Suprapubic skin (tissue), 3 donors: ENCODE measurements around the gene EPHA5.

Source experiments
- CTCF ChIP-seq, 2 donors: fragments of 200-600 bp in 1 of 2; fragments of 450-650 bp in 1 of 2; sonication (generic) in 1 of 2; IDR thresholded peaks; one replicate each; pipeline ENCODE4 v1.5.1; 2016 to 2019; ENCODE audit warnings: antibody characterized with exemption in 2 of 2, mild to moderate bottlenecking in 1 of 2, moderate library complexity in 1 of 2
- POLR2AphosphoS5 ChIP-seq, 3 donors: sonication (generic); formaldehyde crosslinking; IDR thresholded peaks; one replicate each; pipeline ENCODE4 v1.6.1; 2017; ENCODE audit warnings: antibody characterized with exemption in 3 of 3

GRCh38 chr4:65381648-65382047, 288.6 kb downstream of the EPHA5 start:
- TF ChIP-seq CTCF (IDR thresholded peaks at IDR 0.05) (no peak), POLR2AphosphoS5 (IDR thresholded peaks at IDR 0.05) (no peak)
